OCI-LY7 (cell line): ENCODE measurements around the gene GRIA1. TPM values are rescaled to one million over a fixed set of nuclear protein-coding genes. Genes with fewer than 3 reads are reported as not detected.

ENCODE experiments used
- BruUV-seq: library from RNA; stranded (reverse); fragments of 400-500 nt; replicated peaks from 2 replicates; lab custom pipeline; 2021; lab: Mats Ljungman, UMichigan
- CTCF ChIA-PET: fragments of 300-600 bp; sonication (Branson Sonifier 250); formaldehyde crosslinking; loops from one replicate; lab custom pipeline; 2022; ENCODE audit warnings: antibody characterized with exemption; ENCODE audit not compliant: unreplicated experiment; lab: Charles Lee
- POLR2A ChIA-PET: fragments of 300-600 bp; sonication (Branson Sonifier 250); formaldehyde crosslinking; loops from one replicate; lab custom pipeline; 2022; ENCODE audit warnings: antibody characterized with exemption; lab: Charles Lee
- DNase-seq: peaks from one replicate; pipeline ENCODE4 v3.0.0-alpha.2; 2015; ENCODE audit warnings: low spot score
- H2AFZ ChIP-seq: fragments of 200-600 bp; sonication (generic), shearing (Covaris generic); 2 replicates; pipeline ENCODE4 v1.6.1; 2014; ENCODE audit warnings: mild to moderate bottlenecking, antibody characterized with exemption, low read length, moderate library complexity
- H3K27ac ChIP-seq: fragments of 200-600 bp; sonication (generic); 2 replicates; pipeline ENCODE4 v1.5.1; 2014; ENCODE audit warnings: mixed run types, low read depth, mild to moderate bottlenecking, moderate library complexity, low read length, inconsistent platforms; ENCODE audit not compliant: poor library complexity, severe bottlenecking
- H3K36me3 ChIP-seq: fragments of 200-600 bp; sonication (generic); 2 replicates; pipeline ENCODE4 v1.6.1; 2014; ENCODE audit warnings: mild to moderate bottlenecking, antibody characterized with exemption, low read length, moderate library complexity, mixed read lengths; ENCODE audit not compliant: insufficient read depth
- H3K4me1 ChIP-seq: fragments of 200-600 bp; sonication (generic); 2 replicates; pipeline ENCODE4 v1.5.1; 2014; ENCODE audit warnings: mild to moderate bottlenecking, low read length; ENCODE audit not compliant: insufficient read depth, poor library complexity, severe bottlenecking
- H3K4me2 ChIP-seq: fragments of 200-600 bp; sonication (generic); 2 replicates; pipeline ENCODE4 v1.6.1; 2014; ENCODE audit warnings: mild to moderate bottlenecking, low read length
- H3K4me3 ChIP-seq: fragments of 200-600 bp; sonication (generic); 2 replicates; pipeline ENCODE4 v1.5.1; 2014; ENCODE audit warnings: mild to moderate bottlenecking, low read depth, low read length; ENCODE audit not compliant: poor library complexity, severe bottlenecking
- H3K79me2 ChIP-seq: fragments of 200-600 bp; sonication (generic); 2 replicates; pipeline ENCODE4 v1.6.1; 2016; ENCODE audit warnings: low read depth, mild to moderate bottlenecking, low read length, moderate library complexity, mixed read lengths; ENCODE audit not compliant: insufficient read depth
- H3K9me2 ChIP-seq: fragments of 200-600 bp; sonication (generic); 2 replicates; pipeline ENCODE4 v1.6.1; 2016; ENCODE audit warnings: mild to moderate bottlenecking, low read length, mixed read lengths; ENCODE audit not compliant: insufficient read depth
- H3K9me3 ChIP-seq: fragments of 200-600 bp; sonication (generic); 2 replicates; pipeline ENCODE4 v1.6.1; 2014; ENCODE audit warnings: mild to moderate bottlenecking, mixed run types, low read length, mixed read lengths
- H4K20me1 ChIP-seq: fragments of 200-600 bp; sonication (generic); 2 replicates; pipeline ENCODE4 v1.6.1; 2014; ENCODE audit warnings: mild to moderate bottlenecking, antibody characterized with exemption, low read length, moderate library complexity, mixed read lengths; ENCODE audit not compliant: insufficient read depth
- CTCF ChIP-seq: fragments of 200-600 bp; sonication (generic); conservative IDR thresholded peaks from 2 replicates; pipeline ENCODE4 v1.5.1; 2014; ENCODE audit warnings: mild to moderate bottlenecking, antibody characterized with exemption, low read length, moderate library complexity, mixed read lengths
- EZH2phosphoT487 ChIP-seq: fragments of 200-600 bp; sonication (generic); IDR thresholded peaks from 2 replicates; pipeline ENCODE4 v1.6.1; 2018; ENCODE audit warnings: low read depth, borderline replicate concordance, mild to moderate bottlenecking, mixed run types, antibody characterized with exemption, low read length, moderate library complexity, mixed read lengths
- intact Hi-C: fragments of 100-400 bp; cut with micrococcal nuclease; formaldehyde crosslinking; loops from one replicate; pipeline ENCODE4 v1.10.0; 2022; ENCODE audit not compliant: unreplicated experiment
- total RNA-seq, 2 experiments: library from RNA; depleted of rRNA in 1 of 2; stranded (reverse); fragments of >200 nt in 1 of 2; shearing (Covaris generic) in 1 of 2; gene quantifications; 2 replicates each; pipeline ENCODE4 v1.2.3, GENCODE V29; 2014 to 2022

Gene GRIA1
- total RNA-seq, 2 experiments from 2014 or later = not detected

- Histone ChIP-seq H3K79me2 (no peaks in the 10 kb centered on the region), H3K36me3 (no peaks in the 10 kb centered on the region), H3K4me2 (no peak overlapping the region), H3K4me3 (no peak overlapping the region), H3K4me1 (peaks cover 15% of the 10 kb centered on the region), H3K9me2 (no peaks in the 10 kb centered on the region), H2AFZ (no peak overlapping the region), H4K20me1 (no peaks in the 10 kb centered on the region), H3K9me3 (peaks cover 8% of the 10 kb centered on the region; the same call in 1 of the 2 replicates), H3K27ac (no peak overlapping the region)
- TF ChIP-seq EZH2phosphoT487 (no peak), CTCF (no peak)
- intact Hi-C loops = no loop called here
- no TSS peak for BruUV-seq
- ChIA-PET CTCF (no interaction called here), POLR2A (interaction anchor here (1.1 kb wide), 2 partner anchors 14 to 20 kb away, joined by 3 read pairs; no protein-coding TSS in a partner anchor)
- no peak for DNase-seq
Measured at GRCh38 chr5:153544706-153545105, 54.2 kb downstream of the GRIA1 start.

GRCh38 chr5:153546566-153546965 is 56.1 kb downstream of the GRIA1 start:
- Histone ChIP-seq H4K20me1 (no peaks in the 10 kb centered on the region), H3K36me3 (no peaks in the 10 kb centered on the region), H3K4me1 (peaks cover 24% of the 10 kb centered on the region), H3K9me2 (no peaks in the 10 kb centered on the region), H3K79me2 (no peaks in the 10 kb centered on the region), H3K4me3 (no peak overlapping the region), H2AFZ (no peak overlapping the region), H3K4me2 (no peak overlapping the region), H3K27ac (no peak overlapping the region), H3K9me3 (peaks cover 8% of the 10 kb centered on the region; the same call in 1 of the 2 replicates)
- intact Hi-C loops = no loop called here
- TF ChIP-seq EZH2phosphoT487 = no peak
- no peak for TF ChIP-seq CTCF
- POLR2A ChIA-PET = interaction anchor here (0.5 to 3.3 kb wide), 5 partner anchors 12 to 163 kb away, joined by 3 to 17 read pairs (median 5); no protein-coding TSS in a partner anchor
- DNase-seq = no peak
- no TSS peak for BruUV-seq
- CTCF ChIA-PET = interaction anchor here (1.1 kb wide), 1 partner anchor 17 kb away, joined by 3 read pairs; no protein-coding TSS in a partner anchor

DNA sequence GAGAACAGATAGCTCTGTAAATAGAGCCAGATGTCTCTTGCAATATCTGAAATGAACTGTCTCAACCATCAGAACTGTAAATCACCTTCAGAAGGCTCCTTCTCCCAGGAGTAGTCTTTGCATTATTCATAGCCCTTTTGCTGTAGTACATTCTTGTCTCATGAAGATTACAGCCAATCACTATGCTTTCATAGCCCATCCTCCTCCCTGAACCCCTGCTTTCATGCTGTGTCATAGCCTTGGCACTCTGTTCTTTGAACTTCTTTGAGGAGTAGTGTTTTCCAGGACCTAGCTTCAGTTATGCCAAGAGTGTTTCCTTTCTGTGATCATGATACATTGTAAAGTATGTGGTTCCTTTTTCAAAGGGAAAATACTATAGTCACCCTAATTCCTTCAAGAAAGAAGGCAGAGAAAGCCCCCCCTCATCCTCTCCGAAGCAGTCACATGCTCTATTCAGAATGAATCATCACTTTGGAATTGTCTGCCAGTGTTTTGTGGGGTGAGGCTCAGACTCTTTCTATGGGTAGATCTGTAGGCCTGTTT is 61.1 kb downstream of the GRIA1 start:
- H3K4me2 ChIP-seq = no peak overlapping the region
- no TSS peak for BruUV-seq
- H3K4me3 ChIP-seq = no peak overlapping the region
- H3K79me2 ChIP-seq = no peaks in the 10 kb centered on the region
- DNase-seq = no peak
- no peaks in the 10 kb centered on the region for H3K9me2 ChIP-seq
- no peaks in the 10 kb centered on the region for H4K20me1 ChIP-seq
- ChIA-PET CTCF (interaction anchor here (0.5 kb wide), 1 partner anchor 8 kb away, joined by 3 read pairs; no protein-coding TSS in a partner anchor), POLR2A (interaction anchor here (0.6 to 3.5 kb wide), 5 partner anchors 8 to 72 kb away, joined by 3 to 15 read pairs (median 4); no protein-coding TSS in a partner anchor)
- no peaks in the 10 kb centered on the region for H3K36me3 ChIP-seq
- H3K9me3 ChIP-seq = no peaks in the 10 kb centered on the region
- H2AFZ ChIP-seq = peak overlapping the region; percentile 3; the same call in 1 of the 2 replicates
- TF ChIP-seq CTCF (no peak), EZH2phosphoT487 (no peak)
- intact Hi-C loops = no loop called here
- H3K27ac ChIP-seq = no peak overlapping the region
- H3K4me1 ChIP-seq = peaks cover 18% of the 10 kb centered on the region
